ENCODE data around the gene DNAH3.

GRCh38 chr16:21172650-21173049, 22.0 kb upstream of the DNAH3 start:
- no peak for TF ChIP-seq YY1 (IDR thresholded peaks at IDR 0.05; ENCODE audit: low read depth, low read length)
- TF ChIP-seq POLR2A (IDR thresholded peaks at IDR 0.05; ENCODE audit: control extremely low read depth in 1 of 2, low read depth in 2 of 2, low read length in 2 of 2) = no peak
- no peak for TF ChIP-seq BRCA1 (IDR thresholded peaks at IDR 0.05; ENCODE audit: low read depth, low read length)
- TF ChIP-seq, protein P1, sequence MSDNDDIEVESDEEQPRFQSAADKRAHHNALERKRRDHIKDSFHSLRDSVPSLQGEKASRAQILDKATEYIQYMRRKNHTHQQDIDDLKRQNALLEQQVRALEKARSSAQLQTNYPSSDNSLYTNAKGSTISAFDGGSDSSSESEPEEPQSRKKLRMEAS (IDR thresholded peaks at IDR 0.05) = no peak
- TF ChIP-seq TCF12 (IDR thresholded peaks at IDR 0.05; ENCODE audit: low read depth, low read length) = no peak
- no peak for TF ChIP-seq EP300 (IDR thresholded peaks at IDR 0.05; ENCODE audit: borderline replicate concordance in 1 of 2, low read depth in 2 of 2, low read length in 2 of 2)
- TF ChIP-seq MAFK (IDR thresholded peaks at IDR 0.05; ENCODE audit: low read depth, low read length) = no peak
- TF ChIP-seq CTCF (IDR thresholded peaks at IDR 0.05; ENCODE audit: control extremely low read depth in 1 of 3, insufficient read depth in 1 of 3, low read depth in 1 of 3, low read length in 3 of 3) = no peak
- TF ChIP-seq EZH2 (IDR thresholded peaks at IDR 0.05; ENCODE audit: low read depth, low read length, severe bottlenecking) = no peak
- TF ChIP-seq CREB1 (IDR thresholded peaks at IDR 0.05) = no peak
- TF ChIP-seq ZNF274 (IDR thresholded peaks at IDR 0.05; ENCODE audit: borderline replicate concordance, extremely low read depth, low read length) = no peak
- TF ChIP-seq E2F6 (IDR thresholded peaks at IDR 0.05) = no peak

All from H1 (cell line).